Activated CD4-positive, alpha-beta T cell treated with anti-CD3 and anti-CD28 coated beads, Interleukin-2, amount 50 U/mL, for 16 hours (primary cell): Measurements from ENCODE around the gene OVCA2.

Experiments used
- DNase-seq: peaks from one replicate; pipeline ENCODE4 v3.0.0-alpha.2; 2020

OVCA2 gene

GRCh38 chr17:2015314-2015713, 26.5 kb upstream of the OVCA2 start:
- DNase-seq: no peak

- DNase-seq: no peak
Observed at GRCh38 chr17:2016494-2016893, 25.3 kb upstream of the OVCA2 start.

GRCh38 chr17:2017274-2017941, 24.4 kb upstream of the OVCA2 start:
- DNase-seq: no peak

GRCh38 chr17:2018716-2019510, 22.9 kb upstream of the OVCA2 start:
- DNase-seq: no peak

GRCh38 chr17:2019723-2020122, 22.1 kb upstream of the OVCA2 start:
- DNase-seq: no peak

GRCh38 chr17:2020721-2021120, 21.1 kb upstream of the OVCA2 start:
- DNase-seq: no peak

- no peak for DNase-seq
Observed at GRCh38 chr17:2022647-2023240, 19.1 kb upstream of the OVCA2 start.

- no peak for DNase-seq
Observed at GRCh38 chr17:2023256-2023655, 18.6 kb upstream of the OVCA2 start.

- DNase-seq: no peak
Observed at GRCh38 chr17:2023692-2024571, 17.9 kb upstream of the OVCA2 start.

GRCh38 chr17:2024572-2025219, 17.1 kb upstream of the OVCA2 start:
- DNase-seq: no peak

GRCh38 chr17:2025220-2025621, 16.6 kb upstream of the OVCA2 start, which contains the start of gene RTN4RL1:
RTN4RL1 (minus strand) TSS chr17:2025334; CDS start chr17:2024865, 469 bp downstream.
- peak; percentile 43 for DNase-seq

GRCh38 chr17:2025622-2026309, 16.1 kb upstream of the OVCA2 start:
- no peak for DNase-seq

- no peak for DNase-seq
Observed at GRCh38 chr17:2027528-2028233, 14.1 kb upstream of the OVCA2 start.

- no peak for DNase-seq
Observed at GRCh38 chr17:2028234-2028614, 13.6 kb upstream of the OVCA2 start.

GRCh38 chr17:2028737-2029136, 13.1 kb upstream of the OVCA2 start:
- DNase-seq: no peak

GRCh38 chr17:2029911-2030778, 11.7 kb upstream of the OVCA2 start, which contains the start of gene DPH1:
DPH1 (plus strand) TSS chr17:2030153; CDS start chr17:2030170, 17 bp downstream.
- peak; percentile 91 for DNase-seq

- DNase-seq: no peak
Observed at GRCh38 chr17:2030779-2031163, 11.1 kb upstream of the OVCA2 start.

- no peak for DNase-seq
Observed at GRCh38 chr17:2033153-2033552, 8.7 kb upstream of the OVCA2 start.

- DNase-seq: no peak
Observed at GRCh38 chr17:2034157-2034556, 7.7 kb upstream of the OVCA2 start.
